Heart right ventricle (tissue), 16 donors: ENCODE data around the gene ARHGEF17. TPM values are rescaled to one million over a fixed set of nuclear protein-coding genes. Genes with fewer than 3 reads are reported as not detected.

Experiments used
- ATAC-seq, 8 donors: fragments of 200-7000 bp; cut with Tn5 transposase; one replicate each; pipeline ENCODE4 v1.9.1; 2020; ENCODE audit warnings: mild to moderate bottlenecking in 8 of 8, moderate library complexity in 8 of 8, moderate number of reproducible peaks in 1 of 8
- DNase-seq, 2 donors: peaks; one replicate each; pipeline ENCODE4 v3.0.0-alpha.2; 2020
- H3K27ac ChIP-seq, 10 donors: fragments of 200-600 bp; sonication (generic) in 2 of 10; one replicate each; pipeline versions ENCODE4 v1.5.0 to v1.8.0; 2020 to 2022; ENCODE audit warnings: mild to moderate bottlenecking in 3 of 10
- H3K27me3 ChIP-seq, 7 donors: fragments of 200-600 bp; one replicate each; pipeline ENCODE4 v1.8.0; 2021 to 2022; ENCODE audit warnings: mild to moderate bottlenecking in 2 of 7
- H3K36me3 ChIP-seq, 9 donors: fragments of 200-600 bp; sonication (generic) in 1 of 9; one replicate each; pipeline versions ENCODE4 v1.5.0 to v1.8.0; 2020 to 2022; ENCODE audit warnings: mild to moderate bottlenecking in 2 of 9
- H3K4me1 ChIP-seq, 9 donors: fragments of 200-600 bp; sonication (generic) in 1 of 9; one replicate each; pipeline versions ENCODE4 v1.5.0 to v1.8.0; 2020 to 2022; ENCODE audit warnings: mild to moderate bottlenecking in 4 of 9
- H3K4me3 ChIP-seq, 10 donors: fragments of 200-600 bp; sonication (generic) in 2 of 10; one replicate each; pipeline versions ENCODE4 v1.5.0 to v1.8.0; 2020 to 2022; ENCODE audit warnings: mild to moderate bottlenecking in 7 of 10, moderate library complexity in 2 of 10
- H3K9me3 ChIP-seq, 11 donors: fragments of 200-600 bp in 10 of 11; sonication (generic) in 2 of 11; one replicate each; pipeline versions ENCODE4 v1.5.0 to v1.8.0; 2013 to 2022; ENCODE audit warnings: mild to moderate bottlenecking in 2 of 11, control low read depth in 1 of 11, moderate library complexity in 1 of 11
- WGBS, 2 donors: extraction: QIAGEN DNeasy Blood & Tissue Kit; methylation state at CpG; one replicate each; pipeline ENCODE4 v1.1.7; 2013; ENCODE audit warnings: inconsistent platforms in 1 of 2; 5-methylcytosine and 5-hydroxymethylcytosine counted together
- intact Hi-C, 10 donors: fragments of 100-400 bp; cut with DNase I; formaldehyde crosslinking; loops; one replicate each; pipeline versions ENCODE4 v1.11.1 to v1.14.2; 2022
- polyA plus RNA-seq, 2 donors: library from polyadenylated mRNA; stranded (reverse); fragments of 200-250 nt; gene quantifications; one replicate each; pipeline ENCODE4 v1.2.3, GENCODE V29; 2013
- total RNA-seq, 10 donors: library from RNA; stranded (reverse); fragmentation: NEBNext Ultra II Directional in 3 of 10; extraction: Animal tissue kit (Norgen Biotek cat#: 25700) in 3 of 10; gene quantifications; one replicate each; pipeline versions ENCODE4 v1.2.1 to v1.2.4, GENCODE V29; 2021 to 2023
- TF ChIP-seq, protein P1 (sequence below), 9 donors: fragments of 200-600 bp; sonication (generic) in 2 of 9; IDR thresholded peaks; one replicate each; pipeline versions ENCODE4 v1.5.0 to v1.8.0; 2021 to 2022; ENCODE audit warnings: antibody characterized with exemption in 9 of 9, mild to moderate bottlenecking in 5 of 9, moderate library complexity in 1 of 9
- donor health status: Arrhythmogenic right ventricular cardiomyopathy.
- donor health status: ischemic (EF 13 %, LVEDD 7.1; RV severe dilation, severe dysfunction).
- donor health status: healthy with polysubstance abuse.
- donor health status: DM: no; HTN: yes; CAD: no.
- donor health status: DM: no; HTN: no; CAD: no.
- donor health status: ischemic (EF 25% LVEDD 6.9; RV normal size, moderate dysfunction).
- donor health status: ischemic (EF 25% LVEDD 5.7; RV mildly dilated, moderate dysfunction).
- donor health status: healthy.
- donor health status: DM: yes; HTN: yes; CAD: no.
- donor health status: Ischemic cardiomyopathy.
- donor health status: ischemic (EF 35%, LVEDD 5.7; RV mildly dilated, moderate dysfunction).
- donor health status: nonischemic (EF 11% LVEDD 7.7; RV severe dilation, severe dysfunction).
- donor health status: DM: yes; HTN: yes; CAD: no.
- donor health status: PGD.
- donor health status: ischemic (EF 29% LVEDD 5.4; RV normal size, mild dysfunction).
- donor health status: nonischemic (EF 23%, LVEDD 6.1; RV moderate dilation, normal function).

The ARHGEF17 gene
- total and polyA plus RNA-seq, 12 donors: 38.6 to 67.4 (median 51.2) TPM

DNA sequence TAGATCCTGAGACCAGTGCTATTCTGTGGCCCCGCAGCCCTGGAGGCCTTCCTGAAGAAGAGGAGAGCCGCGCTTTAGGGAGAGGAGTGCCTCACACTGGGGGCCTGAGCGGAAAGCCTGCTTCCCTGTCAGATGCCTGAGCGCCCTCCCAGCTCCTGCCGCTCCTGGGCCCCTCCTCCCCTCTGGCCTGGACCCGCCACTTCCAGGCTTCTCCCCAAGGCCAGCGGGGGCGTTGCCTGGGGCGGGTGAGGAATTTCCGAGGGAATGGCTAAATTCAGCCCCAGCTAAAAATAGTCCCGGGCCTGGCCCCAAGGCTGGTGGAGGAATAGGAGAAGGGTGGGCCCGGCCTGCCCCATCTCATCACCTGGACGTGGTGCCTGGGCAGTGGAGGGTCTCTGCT, 15.4 kb downstream of the ARHGEF17 start:
- peak overlapping the region in 6 of 10 donors; percentile 6 to 24 (median 20) for H3K4me3 ChIP-seq
- ATAC-seq (peak; percentile 56 to 83 (median 79)), DNase-seq (peak; percentile 83 to 89)
- peaks cover 56 to 100% (median 99%) of the 10 kb centered on the region in 9 donors for H3K4me1 ChIP-seq
- H3K27me3 ChIP-seq: no peaks in the 10 kb centered on the region
- peaks cover 0 to 21% (median 0%) of the 10 kb centered on the region in 9 donors for H3K36me3 ChIP-seq
- intact Hi-C loops: loop anchor here in 1 of 10 donors (2.0 kb wide), 1 partner anchor 15 kb away; the partner anchor contains the start of gene ARHGEF17
- peak overlapping the region; percentile 21 to 100 (median 90) for H3K27ac ChIP-seq
- no peaks in the 10 kb centered on the region for H3K9me3 ChIP-seq
- TF ChIP-seq, protein P1, sequence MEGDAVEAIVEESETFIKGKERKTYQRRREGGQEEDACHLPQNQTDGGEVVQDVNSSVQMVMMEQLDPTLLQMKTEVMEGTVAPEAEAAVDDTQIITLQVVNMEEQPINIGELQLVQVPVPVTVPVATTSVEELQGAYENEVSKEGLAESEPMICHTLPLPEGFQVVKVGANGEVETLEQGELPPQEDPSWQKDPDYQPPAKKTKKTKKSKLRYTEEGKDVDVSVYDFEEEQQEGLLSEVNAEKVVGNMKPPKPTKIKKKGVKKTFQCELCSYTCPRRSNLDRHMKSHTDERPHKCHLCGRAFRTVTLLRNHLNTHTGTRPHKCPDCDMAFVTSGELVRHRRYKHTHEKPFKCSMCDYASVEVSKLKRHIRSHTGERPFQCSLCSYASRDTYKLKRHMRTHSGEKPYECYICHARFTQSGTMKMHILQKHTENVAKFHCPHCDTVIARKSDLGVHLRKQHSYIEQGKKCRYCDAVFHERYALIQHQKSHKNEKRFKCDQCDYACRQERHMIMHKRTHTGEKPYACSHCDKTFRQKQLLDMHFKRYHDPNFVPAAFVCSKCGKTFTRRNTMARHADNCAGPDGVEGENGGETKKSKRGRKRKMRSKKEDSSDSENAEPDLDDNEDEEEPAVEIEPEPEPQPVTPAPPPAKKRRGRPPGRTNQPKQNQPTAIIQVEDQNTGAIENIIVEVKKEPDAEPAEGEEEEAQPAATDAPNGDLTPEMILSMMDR (IDR thresholded peaks at IDR 0.05): peak in 3 of 9 donors; percentile 7 to 29 (median 13)
- WGBS, 2 donors: 11 to 15% methylated on average over 14 of the region's 14 CpGs

DNA sequence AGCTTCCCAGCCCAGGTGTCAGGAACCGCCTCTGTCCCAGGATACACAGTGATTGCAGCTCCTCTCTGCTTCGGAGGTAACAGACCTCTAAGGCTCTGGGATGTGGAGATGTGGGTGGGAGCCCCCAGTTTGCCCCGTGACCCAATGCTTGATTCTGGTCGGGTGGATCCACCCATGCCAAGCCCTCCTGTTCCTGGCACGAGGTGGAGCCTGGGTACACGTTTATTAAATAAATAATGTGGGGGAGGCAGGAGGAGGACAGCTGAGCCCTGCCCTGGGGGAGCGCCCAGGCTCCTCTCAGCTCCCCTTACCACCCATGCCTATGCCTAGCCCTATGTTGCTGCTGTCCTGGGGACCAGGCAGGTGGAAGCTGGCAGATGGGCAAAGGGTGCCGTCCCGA, 16.0 kb downstream of the ARHGEF17 start:
- Histone ChIP-seq H3K27ac (peak overlapping the region; percentile 24 to 100 (median 90)), H3K9me3 (no peaks in the 10 kb centered on the region), H3K4me3 (peak overlapping the region in 3 of 10 donors; percentile 6 to 24 (median 22)), H3K4me1 (peaks cover 56 to 100% (median 96%) of the 10 kb centered on the region in 9 donors), H3K27me3 (no peaks in the 10 kb centered on the region), H3K36me3 (peaks cover 0 to 20% (median 0%) of the 10 kb centered on the region in 9 donors)
- DNase-seq (no peak), ATAC-seq (peak in 1 of 8 donors; percentile 10)
- WGBS, 2 donors: 58 to 61% methylated on average over 9 of the region's 9 CpGs
- TF ChIP-seq, protein P1 (IDR thresholded peaks at IDR 0.05): no peak
- intact Hi-C loops: no loop called here

DNA sequence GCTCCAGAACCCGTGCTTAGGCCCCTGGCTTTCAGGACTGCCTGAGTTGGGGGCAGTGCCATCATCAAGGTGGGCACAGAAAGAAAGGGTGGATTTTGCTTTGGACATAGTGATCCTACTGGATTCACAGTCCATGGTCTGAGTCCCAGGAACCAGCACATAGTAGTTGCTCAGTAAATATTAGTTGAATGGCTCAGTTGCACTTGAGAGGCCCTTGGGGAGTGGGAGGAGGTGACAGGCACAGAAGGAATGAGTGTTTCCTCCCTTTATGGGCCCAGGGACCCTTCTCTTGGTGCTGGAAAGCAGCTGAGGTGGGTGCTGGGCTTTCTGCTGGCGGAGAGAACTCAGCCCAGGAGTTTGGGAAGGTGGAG, 16.6 kb downstream of the ARHGEF17 start:
- TF ChIP-seq, protein P1 (IDR thresholded peaks at IDR 0.05): no peak
- Histone ChIP-seq H3K4me3 (no peak overlapping the region), H3K27me3 (no peaks in the 10 kb centered on the region), H3K27ac (peak overlapping the region; percentile 24 to 100 (median 90)), H3K4me1 (peaks cover 56 to 100% (median 94%) of the 10 kb centered on the region in 9 donors), H3K36me3 (peaks cover 0 to 15% (median 0%) of the 10 kb centered on the region in 9 donors), H3K9me3 (no peaks in the 10 kb centered on the region)
- intact Hi-C loops: no loop called here
- no peak for ATAC-seq
- 90 to 96% methylated on average over 2 of the region's 2 CpGs for WGBS, 2 donors
- DNase-seq: no peak

DNA sequence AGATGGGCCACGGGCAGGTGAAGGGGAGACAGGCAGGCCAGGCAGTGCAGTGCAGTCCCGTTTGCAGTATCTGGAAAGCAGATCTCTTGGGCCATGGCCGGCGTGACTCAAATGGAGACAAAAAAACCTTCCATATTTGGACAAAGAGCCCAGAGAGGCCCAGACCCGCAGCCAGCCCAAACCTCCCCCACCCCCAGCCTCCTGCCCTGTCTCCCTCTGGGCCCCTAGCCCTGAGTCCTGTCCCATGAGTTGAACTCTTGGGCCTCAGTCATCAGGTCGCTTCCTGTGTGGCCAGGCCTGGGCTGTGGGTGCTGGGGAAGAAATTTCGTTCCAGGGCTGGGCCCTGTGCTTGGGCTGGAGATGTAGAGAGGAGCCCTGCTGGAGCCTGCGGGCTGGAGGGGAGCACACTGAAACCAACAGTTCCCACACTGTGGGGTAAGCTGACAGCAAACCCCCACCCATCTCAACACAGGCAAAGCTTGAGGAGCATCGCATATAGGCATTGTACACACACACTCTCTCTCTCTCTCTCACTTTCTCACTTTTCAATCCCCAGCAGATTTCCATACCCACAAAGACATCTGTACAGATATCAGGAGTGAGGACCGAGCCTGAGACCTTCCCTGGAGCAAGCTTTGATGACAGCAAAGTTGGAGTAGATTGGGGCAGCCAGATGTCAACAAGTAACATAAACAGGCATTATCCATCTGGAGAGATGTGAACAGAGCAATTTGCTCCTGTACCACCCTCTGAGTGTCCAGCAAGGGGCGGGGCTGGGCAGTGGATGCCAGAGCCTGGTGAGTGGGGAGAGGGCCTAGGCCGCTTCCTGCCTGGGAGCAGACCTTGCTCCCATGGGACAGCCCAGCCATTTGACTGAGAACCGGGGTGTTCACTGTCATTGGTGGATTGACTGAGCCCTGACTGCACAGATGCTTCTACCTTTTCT, 17.2 kb downstream of the ARHGEF17 start:
- intact Hi-C loops: no loop called here
- WGBS, 2 donors: 66 to 67% methylated on average over 13 of the region's 13 CpGs
- DNase-seq (peak in 1 of 2 donors; percentile 56), ATAC-seq (peak in 5 of 8 donors; percentile 10 to 30 (median 16))
- TF ChIP-seq, protein P1 (IDR thresholded peaks at IDR 0.05): no peak
- H3K9me3 ChIP-seq: no peaks in the 10 kb centered on the region
- no peaks in the 10 kb centered on the region for H3K27me3 ChIP-seq
- peaks cover 56 to 100% (median 94%) of the 10 kb centered on the region in 9 donors for H3K4me1 ChIP-seq
- H3K27ac ChIP-seq: peak overlapping the region; percentile 24 to 100 (median 90)
- no peak overlapping the region for H3K4me3 ChIP-seq
- peaks cover 0 to 13% (median 0%) of the 10 kb centered on the region in 9 donors for H3K36me3 ChIP-seq
